Smooth muscle cell (in vitro differentiated cells): ENCODE results near the gene RBM47. TPM values are rescaled to one million over a fixed set of nuclear protein-coding genes. Genes with fewer than 3 reads are reported as not detected.

Experiments
- microRNA-seq: library from miRNA; unstranded; fragments of <30 nt; microRNA quantifications from one replicate; pipeline ENCODE4, GENCODE V29; 2016; ENCODE audit warnings: borderline number of aligned reads
- polyA plus RNA-seq: library from polyadenylated mRNA; unstranded; fragments of >200 nt; fragmentation: Nextera tagmentation; extraction: Ambion mirVana; gene quantifications from 2 replicates; pipeline ENCODE4 v1.2.1, GENCODE V29; 2016
- small RNA-seq: library from RNA; depleted of rRNA; stranded (forward); fragments of <200 nt; gene quantifications from one replicate; pipeline ENCODE3, GENCODE V24; 2014
- total RNA-seq: library from RNA; depleted of rRNA; stranded (reverse); fragments of >200 nt; gene quantifications from 2 replicates; pipeline ENCODE4 v1.2.3, GENCODE V29; 2014

The RBM47 gene
- total and polyA plus RNA-seq, 2 experiments from 2014 or later, result 3.4 to 5.5 TPM

Small RNAs within 50 kb of the gene (microRNA-seq; reads per million reads assigned to microRNA genes)
- not detected for gene MIR4802

Small RNAs within 50 kb of the gene (small RNA-seq; reads per million reads assigned to genes)
- not detected for gene AC098869.1
- not detected for gene MIR4802
- gene RNU7-74P, result not detected

Other genes with a start within 250 kb of the RBM47 start
- 2.3 and 2.5 TPM in 2 replicates for gene NSUN7, start 120.1 kb upstream of the RBM47 start, total RNA-seq
- gene NSUN7, start 120.1 kb upstream of the RBM47 start, polyA plus RNA-seq, result 1.8 and 3.0 TPM in 2 replicates